Measurements from ENCODE around the gene RUSF1.

DNA sequence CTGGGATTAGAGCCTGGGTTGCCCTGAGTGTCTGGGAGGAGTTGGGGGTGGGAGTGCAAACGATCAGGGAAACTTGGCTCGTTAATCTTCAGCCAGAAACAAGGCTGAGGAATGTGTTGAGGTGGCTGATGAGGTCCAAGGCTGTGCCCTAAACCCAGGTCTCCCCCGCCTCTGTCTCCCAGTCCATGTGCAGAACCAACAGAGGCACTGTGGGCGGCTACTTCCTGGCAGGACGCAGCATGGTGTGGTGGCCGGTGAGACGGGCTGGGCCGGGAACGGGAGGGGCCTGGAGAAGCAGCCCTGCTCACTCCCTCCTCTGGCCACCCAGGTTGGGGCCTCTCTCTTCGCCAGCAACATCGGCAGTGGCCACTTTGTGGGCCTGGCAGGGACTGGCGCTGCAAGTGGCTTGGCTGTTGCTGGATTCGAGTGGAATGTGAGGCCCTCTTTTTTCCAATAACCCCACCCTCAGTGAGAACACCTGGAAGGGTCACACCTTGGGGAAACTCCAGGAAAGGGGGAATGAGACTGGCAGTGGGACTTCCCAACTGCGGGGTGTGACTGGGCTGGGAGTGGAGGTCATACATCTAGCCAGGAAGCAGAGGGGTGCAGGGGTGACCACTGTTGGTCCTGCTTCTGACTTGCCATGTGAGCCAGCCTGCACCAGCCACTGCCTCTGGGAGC, 23.6 kb downstream of the RUSF1 start:
- TF ChIP-seq FOXM1 (IDR thresholded peaks at IDR 0.05; ENCODE audit: borderline replicate concordance) (no peak), TARDBP (IDR thresholded peaks at IDR 0.05) (no peak), SUZ12 (IDR thresholded peaks at IDR 0.05) (no peak), ELF4 (IDR thresholded peaks at IDR 0.05) (no peak), FOXK2 (IDR thresholded peaks at IDR 0.05) (no peak), NFRKB (IDR thresholded peaks at IDR 0.05) (no peak), ZNF384 (IDR thresholded peaks at IDR 0.05) (no peak), BHLHE40 (IDR thresholded peaks at IDR 0.05; ENCODE audit: borderline replicate concordance) (no peak), ARNT (IDR thresholded peaks at IDR 0.05) (no peak), LEF1 (IDR thresholded peaks at IDR 0.05; ENCODE audit: borderline replicate concordance) (no peak), FOXA1 (IDR thresholded peaks at IDR 0.05) (no peak), SP1 (IDR thresholded peaks at IDR 0.05) (no peak)
- TF ChIP-seq, protein P1, sequence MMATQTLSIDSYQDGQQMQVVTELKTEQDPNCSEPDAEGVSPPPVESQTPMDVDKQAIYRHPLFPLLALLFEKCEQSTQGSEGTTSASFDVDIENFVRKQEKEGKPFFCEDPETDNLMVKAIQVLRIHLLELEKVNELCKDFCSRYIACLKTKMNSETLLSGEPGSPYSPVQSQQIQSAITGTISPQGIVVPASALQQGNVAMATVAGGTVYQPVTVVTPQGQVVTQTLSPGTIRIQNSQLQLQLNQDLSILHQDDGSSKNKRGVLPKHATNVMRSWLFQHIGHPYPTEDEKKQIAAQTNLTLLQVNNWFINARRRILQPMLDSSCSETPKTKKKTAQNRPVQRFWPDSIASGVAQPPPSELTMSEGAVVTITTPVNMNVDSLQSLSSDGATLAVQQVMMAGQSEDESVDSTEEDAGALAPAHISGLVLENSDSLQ (IDR thresholded peaks at IDR 0.05) = no peak

All from HEK293T (cell line).